Parathyroid adenoma (tissue), 2 donors: ENCODE data around the gene SIL1.

Experiments
- H2AFZ ChIP-seq: fragments of 300-600 bp; sonication (generic); one replicate; pipeline ENCODE4 v1.7.0; 2017; ENCODE audit warnings: antibody characterized with exemption, mild to moderate bottlenecking
- H3K27ac ChIP-seq: fragments of 300-600 bp; sonication (generic); one replicate; pipeline ENCODE4 v1.7.0; 2017
- H3K27me3 ChIP-seq: fragments of 300-600 bp; sonication (generic); one replicate; pipeline ENCODE4 v1.7.0; 2017; ENCODE audit warnings: low read length; ENCODE audit not compliant: control insufficient read depth, insufficient read depth
- H3K36me3 ChIP-seq: fragments of 300-600 bp; sonication (generic); one replicate; pipeline ENCODE4 v1.7.0; 2017; ENCODE audit warnings: low read length; ENCODE audit not compliant: control insufficient read depth, insufficient read depth
- H3K4me1 ChIP-seq: fragments of 300-600 bp; sonication (generic); one replicate; pipeline ENCODE4 v1.7.0; 2017; ENCODE audit warnings: control low read depth
- H3K4me2 ChIP-seq: fragments of 300-600 bp; sonication (generic); one replicate; pipeline ENCODE4 v1.7.0; 2017; ENCODE audit warnings: low read length
- H3K4me3 ChIP-seq: fragments of 300-600 bp; sonication (generic); one replicate; pipeline ENCODE4 v1.7.0; 2017; ENCODE audit warnings: low read depth, low read length
- H3K79me2 ChIP-seq: fragments of 300-600 bp; sonication (generic); one replicate; pipeline ENCODE4 v1.7.0; 2017; ENCODE audit warnings: control low read depth
- H3K9ac ChIP-seq: fragments of 300-600 bp; sonication (generic); one replicate; pipeline ENCODE4 v1.7.0; 2017; ENCODE audit warnings: mild to moderate bottlenecking
- H3K9me3 ChIP-seq: fragments of 300-600 bp; sonication (generic); one replicate; pipeline ENCODE4 v1.7.0; 2017; ENCODE audit warnings: low read length; ENCODE audit not compliant: control insufficient read depth
- CTCF ChIP-seq: fragments of 300-600 bp; sonication (generic); IDR thresholded peaks from one replicate; pipeline ENCODE4 v1.7.0; 2017; ENCODE audit warnings: antibody characterized with exemption, mild to moderate bottlenecking
- donor health status: primary hyperparathyroidism.

The SIL1 gene

DNA sequence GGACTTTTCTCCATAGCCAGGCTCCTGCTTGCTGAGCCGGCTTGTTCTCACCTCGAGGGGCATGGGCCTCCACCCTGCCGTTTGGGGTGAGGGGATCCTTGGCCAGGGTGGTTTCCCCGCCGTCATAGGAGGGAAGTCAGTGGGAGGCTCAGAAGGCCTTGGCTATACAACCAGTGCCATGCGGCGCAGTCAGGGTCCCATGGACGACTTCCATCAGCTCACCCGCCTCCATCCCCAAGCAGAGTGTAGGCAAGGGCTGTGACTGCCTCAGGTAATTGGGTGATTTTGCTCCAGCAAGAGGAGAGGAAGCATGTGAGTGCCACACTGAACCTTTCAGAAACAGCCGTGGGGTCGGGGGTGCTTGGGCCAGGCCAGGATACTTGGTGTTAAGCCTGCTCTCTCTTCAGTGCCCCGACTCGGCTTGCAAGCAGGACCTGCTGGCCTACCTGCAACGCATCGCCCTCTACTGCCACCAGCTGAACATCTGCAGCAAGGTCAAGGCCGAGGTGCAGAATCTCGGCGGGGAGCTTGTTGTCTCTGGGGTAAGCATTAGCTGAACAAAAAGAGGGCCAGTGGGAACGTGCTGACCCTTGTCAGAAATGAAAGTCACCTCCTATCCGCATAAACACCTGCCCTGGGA is 265.9 kb downstream of the SIL1 start:
- Histone ChIP-seq H3K27ac (no peak overlapping the region), H3K36me3 (no peaks in the 10 kb centered on the region), H3K4me2 (no peak overlapping the region), H3K4me1 (no peaks in the 10 kb centered on the region), H2AFZ (no peak overlapping the region), H3K27me3 (no peaks in the 10 kb centered on the region), H3K4me3 (no peak overlapping the region), H3K79me2 (no peaks in the 10 kb centered on the region), H3K9ac (no peak overlapping the region), H3K9me3 (no peaks in the 10 kb centered on the region)
- TF ChIP-seq CTCF: no peak

GRCh38 chr5:138930371-138931097 is 267.6 kb downstream of the SIL1 start:
- no peak overlapping the region for H3K4me2 ChIP-seq
- H3K9me3 ChIP-seq: no peaks in the 10 kb centered on the region
- no peak overlapping the region for H3K9ac ChIP-seq
- H2AFZ ChIP-seq: no peak overlapping the region
- no peak overlapping the region for H3K27ac ChIP-seq
- H3K36me3 ChIP-seq: no peaks in the 10 kb centered on the region
- H3K79me2 ChIP-seq: no peaks in the 10 kb centered on the region
- H3K27me3 ChIP-seq: no peaks in the 10 kb centered on the region
- no peak for TF ChIP-seq CTCF
- no peak overlapping the region for H3K4me3 ChIP-seq
- no peaks in the 10 kb centered on the region for H3K4me1 ChIP-seq

DNA sequence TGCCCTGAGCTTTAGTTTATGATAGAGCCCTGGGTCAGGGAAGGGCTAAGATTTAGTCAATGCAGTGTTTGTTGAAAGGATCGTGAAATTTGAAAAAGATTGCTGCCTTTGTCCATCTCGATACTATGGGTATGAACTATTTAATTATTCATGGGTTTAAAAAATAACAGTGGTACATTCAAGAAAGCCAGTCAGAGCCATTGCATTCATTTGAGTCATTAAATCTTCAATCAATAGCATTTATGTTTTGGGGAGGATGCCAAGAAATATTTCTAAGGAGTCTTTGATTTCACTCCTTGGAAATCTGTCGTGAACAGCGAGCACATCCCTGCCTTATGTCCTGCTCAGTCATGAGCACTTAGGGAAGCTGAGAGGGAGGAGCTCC is 268.6 kb downstream of the SIL1 start:
- Histone ChIP-seq H3K27ac (no peak overlapping the region), H3K9ac (no peak overlapping the region), H2AFZ (no peak overlapping the region), H3K79me2 (no peaks in the 10 kb centered on the region), H3K9me3 (no peaks in the 10 kb centered on the region), H3K4me1 (no peaks in the 10 kb centered on the region), H3K4me2 (no peak overlapping the region), H3K4me3 (no peak overlapping the region), H3K27me3 (no peaks in the 10 kb centered on the region), H3K36me3 (no peaks in the 10 kb centered on the region)
- no peak for TF ChIP-seq CTCF

GRCh38 chr5:138927979-138928378 is 270.2 kb downstream of the SIL1 start:
- Histone ChIP-seq H3K9me3 (no peaks in the 10 kb centered on the region), H2AFZ (no peak overlapping the region), H3K36me3 (no peaks in the 10 kb centered on the region), H3K27me3 (no peaks in the 10 kb centered on the region), H3K27ac (no peak overlapping the region), H3K9ac (no peak overlapping the region), H3K4me1 (no peaks in the 10 kb centered on the region), H3K4me2 (no peak overlapping the region), H3K4me3 (no peak overlapping the region), H3K79me2 (no peaks in the 10 kb centered on the region)
- TF ChIP-seq CTCF: no peak

DNA sequence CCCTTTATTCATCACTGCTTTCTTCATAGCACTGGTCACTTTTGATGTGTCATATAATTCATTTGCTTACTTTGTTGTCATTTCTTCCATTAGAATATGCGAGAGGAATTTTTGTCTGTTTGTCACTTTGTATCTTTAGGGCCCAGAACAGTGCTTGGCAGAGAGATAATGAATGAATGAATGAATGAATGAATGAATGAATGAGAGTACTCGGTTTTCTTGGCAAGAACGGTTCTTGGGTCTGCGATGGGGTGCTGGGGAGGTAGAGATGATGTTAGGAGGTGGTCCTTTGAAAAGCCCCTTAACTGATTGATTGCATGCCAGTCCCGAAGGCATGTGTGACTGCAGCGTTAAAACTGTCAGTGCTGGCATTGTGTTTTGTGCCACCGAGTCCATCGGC is 270.6 kb downstream of the SIL1 start:
- no peak overlapping the region for H3K4me3 ChIP-seq
- H3K4me2 ChIP-seq: no peak overlapping the region
- H3K27me3 ChIP-seq: no peaks in the 10 kb centered on the region
- no peak overlapping the region for H3K9ac ChIP-seq
- no peak for TF ChIP-seq CTCF
- H3K36me3 ChIP-seq: no peaks in the 10 kb centered on the region
- H3K27ac ChIP-seq: no peak overlapping the region
- H3K4me1 ChIP-seq: no peaks in the 10 kb centered on the region
- no peaks in the 10 kb centered on the region for H3K9me3 ChIP-seq
- no peaks in the 10 kb centered on the region for H3K79me2 ChIP-seq
- no peak overlapping the region for H2AFZ ChIP-seq
